GM18867 (cell line): ENCODE data around the gene FKBP15.
"Not testable (repeated sequence)": the region's sequence is repeated elsewhere in the genome, so short reads cannot be mapped to it uniquely, and the experiment has no call there.

Experiments used
- ATAC-seq: cut with Tn5 transposase; IDR thresholded peaks from one replicate; pipeline ENCODE4 v1.9.1; 2021; ENCODE audit warnings: mild to moderate bottlenecking, moderate library complexity; ENCODE audit not compliant: unreplicated experiment

The FKBP15 gene

GRCh38 chr9:113150670-113151611 is 70.1 kb downstream of the FKBP15 start, which contains the start of gene SLC31A2:
SLC31A2 (plus strand) TSS chr9:113151007; CDS start chr9:113151075, 68 bp downstream.
- ATAC-seq = peak; percentile 98

DNA sequence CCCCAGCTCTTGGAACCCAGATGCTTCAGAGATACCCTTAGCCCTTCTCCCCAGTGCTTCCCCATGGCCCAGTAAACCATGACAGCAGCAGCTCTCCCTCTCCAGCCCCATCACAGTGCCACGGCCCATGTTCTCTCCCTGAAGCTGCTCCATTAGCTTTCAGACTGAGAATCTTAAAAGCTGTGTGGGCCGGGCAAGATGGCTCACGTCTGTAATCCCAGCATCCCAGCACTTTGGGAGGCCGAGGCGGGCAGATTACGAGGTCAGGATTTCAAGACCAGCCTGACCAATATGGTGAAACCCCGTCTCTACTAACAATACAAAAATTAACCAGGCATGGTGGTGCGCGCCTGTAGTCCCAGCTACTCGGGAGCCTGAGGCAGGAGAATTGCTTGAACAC is 71.5 kb downstream of the FKBP15 start:
- not testable (repeated sequence) for ATAC-seq

- ATAC-seq = no peak
These were observed 72.1 kb downstream of the FKBP15 start for GRCh38 chr9:113148781-113149510.

GRCh38 chr9:113148372-113148705 is 72.7 kb downstream of the FKBP15 start:
- no peak for ATAC-seq

GRCh38 chr9:113143432-113144227 is 77.4 kb downstream of the FKBP15 start:
- no peak for ATAC-seq

GRCh38 chr9:113140896-113141295 is 80.2 kb downstream of the FKBP15 start:
- not testable (repeated sequence) for ATAC-seq

DNA sequence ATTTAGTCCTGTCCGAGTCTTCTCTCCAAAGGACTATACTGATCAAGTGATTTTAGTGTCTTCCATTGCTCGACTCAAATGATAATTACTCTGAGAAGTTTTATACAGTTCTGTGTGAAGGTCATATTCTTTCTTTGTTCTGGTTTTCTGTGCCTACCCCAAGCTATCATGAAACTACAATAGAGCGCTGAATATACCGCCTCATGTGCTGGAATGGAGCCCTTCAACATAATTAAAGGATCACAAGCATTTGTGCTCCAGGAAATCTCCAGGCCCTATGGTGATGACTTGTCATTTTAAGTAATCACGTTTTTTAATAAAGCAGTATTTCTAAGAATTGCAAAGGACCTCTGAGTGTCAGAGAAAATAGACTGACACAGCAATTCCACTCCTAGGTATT is 81.1 kb downstream of the FKBP15 start:
- no peak for ATAC-seq

GRCh38 chr9:113139225-113139829 is 81.8 kb downstream of the FKBP15 start:
- no peak for ATAC-seq

- no peak for ATAC-seq
These were observed 82.3 kb downstream of the FKBP15 start for GRCh38 chr9:113138760-113139159.

- ATAC-seq = no peak
These were observed 83.6 kb downstream of the FKBP15 start for GRCh38 chr9:113137196-113138168.

DNA sequence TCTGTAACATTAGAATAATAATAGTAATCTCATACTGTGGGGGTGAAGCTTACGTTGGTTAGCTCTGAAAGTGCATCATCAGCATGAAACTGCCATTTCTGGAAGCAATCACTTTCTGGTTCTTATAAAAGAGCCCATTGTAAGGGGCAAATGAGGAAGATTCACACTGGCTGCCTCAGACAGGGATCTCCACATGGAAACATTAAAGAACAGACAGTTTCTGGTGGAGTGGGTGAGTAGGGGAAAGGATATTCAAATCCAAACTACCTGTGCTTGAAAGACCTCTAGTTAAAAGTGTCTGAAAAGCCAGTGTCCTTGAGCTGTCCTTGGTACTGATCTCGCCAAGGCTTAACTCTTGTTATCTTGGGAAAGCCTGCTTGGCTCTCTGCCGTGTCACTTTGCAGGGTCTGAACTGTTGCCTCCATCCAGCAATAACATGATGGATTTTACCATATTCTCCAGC is 89.4 kb downstream of the FKBP15 start:
- no peak for ATAC-seq

GRCh38 chr9:113129884-113130283 is 91.2 kb downstream of the FKBP15 start:
- ATAC-seq = no peak

DNA sequence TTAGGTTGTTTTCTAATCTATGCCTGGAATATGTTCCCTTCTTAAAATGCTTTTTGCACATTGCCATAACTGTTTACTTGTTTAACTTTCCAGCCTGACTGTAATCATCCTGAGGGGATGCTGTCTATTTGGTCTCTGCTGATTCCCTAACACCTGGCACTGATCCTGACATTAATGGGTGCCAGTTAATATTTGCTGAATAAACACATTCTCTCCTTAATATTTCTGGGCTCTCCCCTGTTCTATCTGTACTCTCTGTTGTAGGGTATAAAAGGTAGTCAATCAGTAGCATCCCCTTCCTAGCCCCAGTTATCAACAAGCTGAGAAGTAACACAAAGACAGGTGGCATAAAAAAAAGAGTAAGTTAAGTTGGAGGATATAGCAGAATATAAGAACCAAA is 91.6 kb downstream of the FKBP15 start:
- ATAC-seq = no peak

- ATAC-seq = no peak
These were observed 95.6 kb downstream of the FKBP15 start for GRCh38 chr9:113125386-113126035.

- not testable (repeated sequence) for ATAC-seq
These were observed 102.2 kb downstream of the FKBP15 start for GRCh38 chr9:113118829-113119228.
